Keratinocyte (primary cell): Measurements from ENCODE around the gene XRRA1.

Source experiments
- CTCF ChIP-seq, 3 experiments: IDR thresholded peaks in 1 of 3; conservative IDR thresholded peaks in 1 of 3; optimal IDR thresholded peaks in 1 of 3; 2 replicates in 2 of 3; 3 replicates in 1 of 3; pipeline versions ENCODE3 to v1.5.1; 2011; ENCODE audit warnings: low read length in 3 of 3, mild to moderate bottlenecking in 3 of 3, moderate library complexity in 2 of 3, control low read depth in 1 of 3, inconsistent platforms in 1 of 3; ENCODE audit not compliant: insufficient read depth in 2 of 3; ENCODE audit errors: extremely low read depth in 1 of 3
- EZH2 ChIP-seq: IDR thresholded peaks from one replicate; pipeline ENCODE4 v1.6.1; 2012; ENCODE audit warnings: inconsistent platforms, mild to moderate bottlenecking, low read length, moderate library complexity

DNA sequence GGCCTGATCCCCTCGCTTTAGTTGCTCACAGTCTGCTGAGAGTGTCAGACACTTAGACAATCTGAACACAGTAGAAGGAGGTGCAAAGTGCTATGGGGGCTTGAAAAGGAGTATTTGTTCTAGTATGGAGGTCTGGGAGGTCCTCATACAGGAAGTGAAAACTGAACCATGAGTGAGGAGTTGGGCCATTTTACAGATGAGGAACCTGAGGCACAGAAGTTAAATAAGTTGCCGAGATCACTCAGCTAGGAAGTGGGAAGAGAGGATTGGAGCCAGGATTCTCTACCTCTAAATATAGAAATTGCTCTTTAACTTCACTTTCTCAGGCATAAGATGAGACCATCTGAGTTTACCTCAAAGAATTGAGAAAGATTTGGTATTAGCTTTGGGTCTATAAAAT lies 35.8 kb upstream of the XRRA1 start:
- TF ChIP-seq CTCF (optimal IDR thresholded peaks at IDR 0.05 in 1 of 3, IDR thresholded peaks at IDR 0.05 in 1 of 3, conservative IDR thresholded peaks at IDR 0.05 in 1 of 3; ENCODE audit: extremely low read depth in 1 of 3, insufficient read depth in 2 of 3, low read length in 3 of 3) (no peak), EZH2 (no peak)
